Stimulated activated CD4-positive, alpha-beta T cell treated with anti-CD3 and anti-CD28 coated beads, Interleukin-4, amount 100 ng/mL, for 1 hour (primary cell): Measurements from ENCODE around the gene ZNF134.

Experiments used
- DNase-seq: peaks from one replicate; pipeline ENCODE4 v3.0.0-alpha.2; 2020

Gene ZNF134

DNA sequence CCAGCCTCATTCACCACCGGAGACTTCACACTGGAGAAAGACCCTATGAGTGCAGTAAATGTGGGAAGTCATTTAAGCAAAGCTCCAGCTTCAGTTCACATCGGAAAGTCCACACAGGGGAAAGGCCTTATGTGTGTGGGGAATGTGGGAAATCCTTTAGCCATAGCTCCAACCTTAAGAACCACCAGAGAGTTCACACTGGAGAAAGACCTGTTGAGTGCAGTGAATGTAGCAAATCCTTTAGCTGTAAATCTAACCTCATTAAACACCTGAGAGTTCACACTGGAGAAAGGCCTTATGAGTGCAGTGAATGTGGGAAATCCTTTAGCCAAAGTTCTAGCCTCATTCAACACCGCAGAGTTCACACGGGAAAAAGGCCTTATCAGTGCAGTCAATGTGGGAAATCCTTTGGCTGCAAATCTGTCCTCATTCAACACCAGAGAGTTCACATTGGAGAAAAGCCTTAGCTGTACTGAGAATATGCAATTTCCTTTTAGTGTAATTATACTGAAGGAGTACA is 27.7 kb downstream of the ZNF134 start:
- DNase-seq, result no peak

DNA sequence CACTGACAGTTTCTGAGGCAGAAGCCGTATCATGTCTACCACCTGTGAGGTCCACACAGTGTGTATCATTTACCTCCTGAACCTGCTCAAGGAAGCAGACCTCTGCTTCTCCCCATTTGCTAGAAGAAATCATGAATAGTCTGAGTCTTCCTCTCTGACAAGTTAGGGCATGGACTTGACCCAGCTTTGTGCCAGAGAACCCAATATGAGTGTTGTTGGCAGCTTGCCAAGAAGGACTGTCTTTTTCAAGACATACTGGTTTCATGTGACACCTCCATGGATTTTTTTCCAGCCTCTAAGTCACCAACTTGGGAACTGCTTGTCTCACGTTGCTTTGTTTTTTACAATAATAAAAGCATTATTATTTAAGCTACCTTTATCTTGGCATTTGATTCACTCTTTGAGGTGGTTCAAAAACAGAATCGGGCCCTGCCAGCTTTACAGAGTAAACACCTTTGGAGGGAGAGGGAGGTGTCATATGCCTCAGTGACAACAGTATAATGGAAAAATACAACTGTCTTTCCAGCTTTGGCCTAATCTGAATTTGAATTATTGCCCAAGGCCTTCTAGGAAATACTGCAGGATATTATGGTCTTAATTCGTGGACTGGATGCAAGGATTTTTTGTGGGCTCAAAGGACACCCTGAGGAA is 28.5 kb downstream of the ZNF134 start:
- no peak for DNase-seq

DNA sequence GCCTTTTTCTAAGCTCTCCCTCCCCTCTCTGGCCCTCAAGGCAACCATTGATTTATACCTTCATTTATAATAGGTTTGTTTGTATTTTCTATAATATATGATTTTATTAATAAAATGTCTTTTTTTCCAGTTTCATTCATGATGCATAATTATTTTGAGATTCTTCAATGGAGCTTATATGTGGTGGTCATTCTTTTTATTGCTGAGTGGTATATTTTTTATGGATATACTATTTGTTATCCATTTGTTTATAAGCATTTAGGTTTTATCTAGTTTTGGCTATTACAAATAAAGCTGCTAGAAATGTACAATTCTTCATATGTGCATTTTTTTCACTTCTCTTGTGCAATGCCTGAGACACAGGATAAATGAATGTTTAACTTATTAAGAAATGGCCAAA is 29.7 kb downstream of the ZNF134 start:
- DNase-seq, result no peak

DNA sequence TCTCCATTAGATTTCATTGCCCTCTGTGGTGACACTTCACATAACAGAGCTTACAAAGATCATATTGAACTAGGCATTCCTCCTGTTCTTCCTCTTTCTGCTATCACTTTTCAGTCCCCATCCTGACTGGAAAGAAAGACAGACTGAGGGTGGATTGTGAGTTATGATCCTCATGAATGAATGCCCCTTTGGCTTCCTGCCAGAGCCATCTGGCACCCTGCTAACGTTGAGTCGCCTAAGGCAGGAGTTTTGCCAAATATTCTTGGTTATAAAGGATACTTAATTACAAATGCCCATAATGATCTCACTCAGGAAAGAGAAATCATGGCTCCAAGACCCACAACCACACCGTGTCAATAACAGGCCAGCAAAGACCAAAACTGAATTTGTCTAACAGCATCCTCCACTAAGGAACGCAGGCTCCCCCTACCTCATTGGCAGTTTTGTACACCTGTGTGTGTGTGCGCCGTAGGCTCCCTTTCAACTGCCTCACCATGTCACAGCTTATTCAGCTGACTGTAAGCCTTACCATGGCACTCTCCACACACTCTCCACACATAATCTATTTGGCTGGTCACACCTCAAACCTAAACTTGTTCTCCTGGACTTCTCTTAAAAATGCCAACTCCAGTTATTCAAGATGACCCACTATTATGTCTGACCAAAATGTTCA is 34.4 kb downstream of the ZNF134 start:
- no peak for DNase-seq

DNA sequence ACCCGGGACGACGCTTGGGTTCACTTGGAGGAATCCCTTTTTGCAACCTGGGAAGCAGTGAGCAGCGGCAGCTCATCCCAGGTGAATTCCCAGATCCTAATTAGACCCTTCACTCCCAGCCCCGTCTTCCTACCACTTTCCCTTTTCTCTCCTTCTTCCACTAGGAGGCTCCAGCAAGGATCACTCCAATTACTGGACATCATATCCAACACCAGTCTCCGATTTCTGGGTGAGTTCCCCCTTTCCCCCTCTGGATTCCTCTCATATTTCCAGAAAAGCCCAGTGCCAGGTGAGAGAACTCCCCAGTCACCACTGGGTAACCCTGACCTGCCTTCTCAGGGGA is 37.6 kb downstream of the ZNF134 start:
- no peak for DNase-seq

DNA sequence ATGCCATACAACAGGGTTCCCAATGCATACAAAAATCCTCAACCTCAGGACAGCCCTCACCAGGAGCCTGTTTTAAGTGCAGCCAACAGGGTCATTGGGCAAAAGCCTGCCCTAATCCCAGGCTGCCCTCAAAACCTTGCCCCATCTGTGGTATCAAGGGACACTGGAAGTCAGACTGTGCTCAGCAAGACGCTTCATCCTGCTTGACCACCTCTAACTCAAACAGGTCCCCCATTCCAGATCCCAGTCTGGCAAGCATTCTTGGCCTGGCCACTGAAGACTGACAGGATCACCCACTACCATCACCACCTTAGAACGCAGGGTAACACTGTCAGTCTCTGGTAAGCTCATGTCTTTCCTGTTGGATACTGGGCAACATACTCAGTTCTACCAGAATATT is 39.6 kb downstream of the ZNF134 start:
- no peak for DNase-seq

DNA sequence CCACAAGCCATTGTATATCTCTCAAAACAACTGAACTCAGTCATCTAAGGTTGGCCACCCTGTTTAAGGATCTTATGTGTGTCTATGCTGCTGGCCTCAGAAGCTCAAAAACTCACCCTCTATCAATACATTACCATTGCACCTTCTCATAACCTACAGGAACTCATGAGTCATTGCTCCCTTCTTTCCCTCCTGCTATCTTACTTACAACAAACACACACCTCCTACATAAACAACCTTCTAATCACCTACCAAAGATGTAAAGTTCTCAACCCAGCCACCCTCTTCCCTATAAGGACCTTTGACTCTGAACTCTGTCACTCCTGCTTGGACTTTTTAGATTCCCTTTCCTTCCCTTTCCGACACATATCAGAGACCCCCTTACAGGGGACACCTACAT is 41.4 kb downstream of the ZNF134 start:
- DNase-seq, result no peak

DNA sequence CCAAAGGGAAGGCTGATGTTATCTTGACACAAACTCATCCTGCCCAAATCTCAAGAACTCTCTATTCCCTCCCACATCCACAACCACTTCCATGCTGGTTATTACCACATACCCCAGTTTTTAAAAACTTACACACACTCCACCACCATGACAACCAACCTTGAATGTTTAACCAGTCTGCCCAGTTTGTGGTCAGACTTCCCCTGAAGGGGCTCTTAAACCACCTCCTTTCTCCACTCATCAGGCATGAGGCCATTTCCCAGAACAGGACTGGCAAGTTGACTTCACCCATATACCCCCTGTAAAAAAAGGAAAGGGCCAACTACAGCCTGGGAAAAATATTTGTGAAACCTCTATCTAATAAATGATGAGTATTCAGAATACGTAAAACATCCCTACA is 42.3 kb downstream of the ZNF134 start:
- DNase-seq, result no peak

DNA sequence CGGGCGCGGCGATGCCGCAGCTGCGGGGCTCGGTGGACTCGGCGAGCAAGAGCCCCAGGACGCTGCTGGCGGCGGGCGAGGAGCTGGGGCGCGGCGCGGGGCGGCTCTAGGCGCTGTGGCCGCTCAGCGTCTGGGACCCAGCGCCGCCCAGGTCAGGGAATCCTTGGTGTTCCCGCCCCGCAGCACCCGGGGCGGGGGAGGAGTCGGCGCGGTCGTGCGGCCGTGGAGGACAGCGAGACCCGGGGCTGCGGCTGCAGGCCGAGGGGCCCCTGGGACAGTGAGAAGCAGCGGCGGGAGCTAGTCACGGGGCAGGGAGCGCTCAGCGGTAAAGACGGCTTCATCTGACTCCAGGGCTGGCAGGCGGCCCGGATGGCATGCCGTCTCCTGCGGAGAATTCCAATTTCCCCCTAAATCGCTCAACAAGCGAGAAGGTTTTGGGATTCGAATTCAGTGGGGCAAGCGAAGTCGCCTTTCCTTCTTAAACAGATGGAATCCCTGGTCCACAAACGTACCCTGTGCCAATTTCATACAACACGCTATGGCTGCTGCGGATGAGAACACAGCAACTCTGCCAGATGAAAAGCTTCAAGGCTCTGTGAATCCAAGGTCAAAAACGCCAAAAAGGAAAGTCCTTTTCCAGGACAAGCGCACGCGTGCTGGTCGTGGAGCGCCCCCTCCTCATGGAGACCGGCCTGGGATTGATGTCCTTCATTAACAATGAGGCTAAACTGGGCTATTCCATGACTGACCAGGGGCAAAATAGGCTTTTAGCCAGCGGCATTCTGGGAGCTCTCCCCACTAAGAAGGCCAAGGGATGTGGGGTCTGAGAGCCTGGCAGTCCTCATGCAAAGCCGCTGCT is 50.5 kb downstream of the ZNF134 start:
- DNase-seq, result no peak

DNA sequence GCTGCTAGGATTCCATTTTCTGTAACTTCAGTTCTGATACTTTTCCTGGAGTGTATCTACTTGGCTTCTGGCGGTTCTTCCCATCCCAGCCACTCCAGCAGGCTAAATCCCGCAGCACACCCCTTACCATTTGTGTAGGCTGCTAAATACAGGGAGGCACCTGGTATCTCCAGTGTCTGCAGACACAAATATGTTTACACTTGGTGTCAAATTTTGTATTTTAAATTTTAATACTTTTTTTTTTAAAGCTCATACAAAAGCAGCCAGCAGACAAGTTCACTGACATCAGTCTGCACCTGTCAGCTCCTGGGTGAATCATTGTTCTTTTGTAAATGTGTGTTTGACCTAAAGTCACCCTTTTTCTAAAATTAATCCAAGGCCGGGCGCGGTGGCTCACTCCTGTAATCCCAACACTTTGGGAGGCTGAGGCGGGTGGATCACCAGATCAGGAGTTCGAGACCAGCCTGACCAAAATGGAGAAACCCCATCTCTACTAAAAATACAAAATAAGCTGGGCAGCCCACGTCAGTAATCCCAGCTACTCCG is 51.3 kb downstream of the ZNF134 start:
- DNase-seq, result no peak

DNA sequence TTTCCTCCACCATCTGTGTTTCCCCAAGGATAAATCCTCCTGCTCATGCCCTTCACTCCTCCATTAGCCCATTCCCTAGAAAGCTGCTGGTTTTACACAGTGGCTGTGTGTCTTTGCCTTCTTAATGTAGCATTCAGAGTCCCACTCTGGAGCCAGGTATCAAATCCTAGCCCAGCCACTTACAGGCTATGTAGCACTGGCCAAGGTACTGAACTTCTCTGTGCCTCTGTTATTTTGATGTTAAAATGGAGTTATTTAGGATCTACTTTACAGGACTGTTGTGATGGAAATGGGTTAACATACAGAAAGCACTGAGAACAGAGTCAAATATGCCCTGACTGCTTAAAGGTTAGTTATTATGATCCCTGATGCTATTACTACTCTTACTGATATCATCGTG is 53.2 kb downstream of the ZNF134 start:
- no peak for DNase-seq

DNA sequence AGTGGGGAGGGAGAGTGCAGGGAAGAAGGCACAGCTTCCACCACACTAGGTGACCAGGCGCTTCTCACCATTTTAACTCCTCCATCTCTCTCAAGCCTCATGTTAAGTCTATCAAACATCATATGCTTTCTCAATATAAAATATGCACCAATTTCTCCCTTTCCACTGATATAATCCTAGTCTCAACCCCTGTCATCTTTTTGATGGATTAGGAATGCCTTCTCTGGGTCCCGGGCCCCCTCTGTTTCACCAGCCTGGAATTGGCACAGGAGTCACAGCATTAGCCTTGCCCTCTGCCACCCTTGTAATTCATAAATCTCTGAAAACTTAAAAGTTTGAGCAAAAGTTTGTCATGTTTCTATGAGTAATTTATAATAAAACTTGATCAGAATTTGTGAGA is 54.6 kb downstream of the ZNF134 start, which contains the start of gene ZSCAN4:
Gene ZSCAN4 (plus strand): TSS at position 301 of the 400 bp plus-strand sequence. CDS start 7,211 bp downstream, outside the sequence.
- no peak for DNase-seq

DNA sequence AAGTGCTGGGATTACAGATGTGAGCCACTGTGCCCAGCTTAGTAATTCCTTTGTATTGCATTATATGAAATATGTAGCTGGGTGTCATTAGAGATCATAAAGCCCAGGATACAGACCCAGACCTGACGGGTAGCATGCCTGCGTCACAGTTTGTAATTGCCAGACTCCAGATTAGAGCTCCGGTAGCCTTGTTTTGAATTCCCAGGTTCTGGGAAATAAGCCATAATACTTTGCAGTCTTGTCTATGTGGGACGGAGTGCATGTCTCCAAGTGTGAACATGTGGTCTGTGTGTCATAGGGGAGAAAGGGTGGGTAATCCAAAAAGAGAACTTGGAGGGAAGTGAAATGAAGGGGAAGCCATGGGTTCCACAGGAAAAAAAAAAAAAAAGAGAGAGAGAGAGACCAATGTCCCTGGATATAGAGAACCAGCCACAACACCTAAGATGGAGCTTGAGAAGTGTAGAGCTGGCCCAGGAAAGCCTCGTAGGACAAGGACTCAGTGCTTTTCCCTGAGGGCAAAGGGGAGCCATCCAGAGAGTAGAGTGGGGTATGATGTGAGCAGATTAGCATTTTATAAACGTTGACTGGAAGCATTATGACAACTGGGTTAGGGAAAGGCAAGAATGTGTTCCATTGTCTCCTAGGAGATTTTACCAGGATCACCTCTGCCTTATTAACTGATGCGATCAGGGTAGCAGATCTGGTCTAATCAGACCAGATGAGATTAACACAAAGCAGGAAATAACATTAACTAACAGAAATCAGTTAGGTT is 57.3 kb downstream of the ZNF134 start:
- no peak for DNase-seq

DNA sequence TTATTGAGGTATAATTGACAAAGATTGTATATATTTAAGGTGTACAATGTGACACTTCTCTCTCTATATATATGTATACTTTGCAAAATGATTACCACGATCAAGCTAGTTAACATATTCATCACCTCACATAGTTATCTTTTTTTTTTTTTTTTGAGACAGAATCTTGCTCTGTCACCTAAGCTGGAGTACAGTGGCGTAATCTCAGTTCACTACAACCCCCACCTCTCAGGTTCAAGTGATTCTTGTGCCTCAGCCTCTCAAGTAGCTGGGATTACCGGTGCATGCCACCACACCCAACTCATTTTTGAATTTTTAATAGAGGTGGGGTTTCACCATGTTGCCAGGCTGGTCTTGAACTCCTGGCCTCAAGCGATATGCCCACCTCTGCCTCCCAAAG is 58.4 kb downstream of the ZNF134 start:
- DNase-seq, result no peak
